Measurements from ENCODE around the gene MTX1. TPM values are rescaled to one million over a fixed set of nuclear protein-coding genes. Genes with fewer than 3 reads are reported as not detected.

The MTX1 gene
- total and polyA plus RNA-seq, 9 of the 15 experiments (the other 6 are each of a cell fraction or from before 2014, with no cell fraction given) = 29.1 to 98.4 (median 66.9) TPM

- TF ChIP-seq HLTF (IDR thresholded peaks at IDR 0.05) (no peak), NCOR1 (IDR thresholded peaks at IDR 0.05) (peak; percentile 52; the same call in 1 of the 2 replicates), GTF2A2 (tag; IDR thresholded peaks at IDR 0.05) (no peak; the same call in 1 of the 2 replicates), HNRNPUL1 (IDR thresholded peaks at IDR 0.05; ENCODE audit: low read length) (no peak), DIDO1 (tag; IDR thresholded peaks at IDR 0.05; ENCODE audit: low read depth) (no peak), GTF2E2 (tag; IDR thresholded peaks at IDR 0.05) (peak; percentile 66; the same call in 1 of the 2 replicates), POLR2AphosphoS5 (IDR thresholded peaks at IDR 0.05; ENCODE audit: control insufficient read depth, insufficient read depth, low read depth, low read length) (no peak; the same call in 1 of the 2 replicates), ZZZ3 (IDR thresholded peaks at IDR 0.05) (no peak), FUS (optimal IDR thresholded peaks at IDR 0.05; ENCODE audit: low read depth, low read length) (no peak), SMAD2 (IDR thresholded peaks at IDR 0.05; ENCODE audit: low read depth, low read length) (no peak), HCFC1 (IDR thresholded peaks at IDR 0.05; ENCODE audit: low read depth, low read length) (no peak; the same call in none of the 2 replicates), IRF2 (CRISPR knock-in tag; IDR thresholded peaks at IDR 0.05) (no peak), NR2C2 (CRISPR knock-in tag; IDR thresholded peaks at IDR 0.05) (peak; percentile 46), NR2C2 (tag; IDR thresholded peaks at IDR 0.05) (peak; percentile 75), U2AF2 (optimal IDR thresholded peaks at IDR 0.05; ENCODE audit: low read depth, low read length) (no peak), PTTG1 (tag; IDR thresholded peaks at IDR 0.05; ENCODE audit: low read depth) (no peak), HEY1 (CRISPR knock-in tag; IDR thresholded peaks at IDR 0.05; ENCODE audit: borderline replicate concordance) (no peak), RAD21 (CRISPR knock-in tag; conservative IDR thresholded peaks at IDR 0.05 in 1 of 2, IDR thresholded peaks at IDR 0.05 in 1 of 2) (peak; percentile 56 to 72; a peak in 3 of 4 replicates), CEBPZ (IDR thresholded peaks at IDR 0.05; ENCODE audit: borderline replicate concordance, low read depth, low read length) (no peak), HMG20A (CRISPR knock-in tag; conservative IDR thresholded peaks at IDR 0.05) (no peak), ZNF134 (CRISPR knock-in tag; conservative IDR thresholded peaks at IDR 0.05) (no peak), SMC3 (conservative IDR thresholded peaks at IDR 0.05; ENCODE audit: insufficient read depth, low read depth, low read length) (peak; percentile 46), SMARCE1 (IDR thresholded peaks at IDR 0.05) (no peak; the same call in 1 of the 2 replicates), CHD1 (IDR thresholded peaks at IDR 0.05; ENCODE audit: low read length) (peak; percentile 87), HNRNPL (IDR thresholded peaks at IDR 0.05; ENCODE audit: low read depth, low read length) (no peak), SIN3A (IDR thresholded peaks at IDR 0.05; ENCODE audit: borderline replicate concordance in 2 of 2, control insufficient read depth in 1 of 2, low read depth in 2 of 2, low read length in 2 of 2) (0 out of 4 replicates have a peak, but pooled peaks of 1 of the 2 experiments have one; percentile 38), CEBPG (CRISPR knock-in tag; IDR thresholded peaks at IDR 0.05) (no peak), CEBPG (tag; conservative IDR thresholded peaks at IDR 0.05 in 1 of 2, IDR thresholded peaks at IDR 0.05 in 1 of 2) (no peak)
These were observed 15.1 kb upstream of the MTX1 start (continued) for GRCh38 chr1:155193275-155193990.

Data from K562 (cell line).